NCI-H1417 (cell line): ENCODE measurements around the gene TBC1D22A.

ENCODE experiments used
- DNase-seq, 3 experiments: peaks; one replicate each; lab custom pipeline; 2025; lab: John Stamatoyannopoulos, UW

The TBC1D22A gene

GRCh38 chr22:47202819-47203553 is 440.5 kb downstream of the TBC1D22A start:
- DNase-seq: no peak

DNA sequence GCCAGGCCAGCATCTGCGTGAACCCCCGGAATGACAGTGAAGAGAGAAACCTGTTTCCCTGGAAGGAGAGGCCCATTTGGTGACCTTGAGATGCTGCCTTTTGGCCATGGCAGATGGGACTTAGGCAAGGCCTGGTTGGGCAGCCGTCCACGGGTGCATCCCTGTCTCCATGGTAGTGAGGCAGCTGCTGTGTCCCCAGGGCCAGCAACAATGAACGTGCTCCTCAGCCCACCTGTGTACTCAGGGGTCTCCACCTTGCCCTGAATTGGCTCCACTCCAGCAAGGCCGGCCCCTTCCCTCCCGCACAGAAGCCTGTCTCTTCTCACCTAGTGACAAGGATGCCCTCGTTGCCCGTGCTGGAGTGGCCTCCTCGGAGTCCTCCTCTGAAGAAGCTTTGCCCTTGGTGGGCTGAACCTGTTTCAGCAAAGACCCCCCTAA is 441.1 kb downstream of the TBC1D22A start:
- DNase-seq: no peak

GRCh38 chr22:47204002-47204979 is 441.8 kb downstream of the TBC1D22A start:
- DNase-seq: no peak

GRCh38 chr22:47205081-47205491 is 442.6 kb downstream of the TBC1D22A start:
- DNase-seq: no peak

DNA sequence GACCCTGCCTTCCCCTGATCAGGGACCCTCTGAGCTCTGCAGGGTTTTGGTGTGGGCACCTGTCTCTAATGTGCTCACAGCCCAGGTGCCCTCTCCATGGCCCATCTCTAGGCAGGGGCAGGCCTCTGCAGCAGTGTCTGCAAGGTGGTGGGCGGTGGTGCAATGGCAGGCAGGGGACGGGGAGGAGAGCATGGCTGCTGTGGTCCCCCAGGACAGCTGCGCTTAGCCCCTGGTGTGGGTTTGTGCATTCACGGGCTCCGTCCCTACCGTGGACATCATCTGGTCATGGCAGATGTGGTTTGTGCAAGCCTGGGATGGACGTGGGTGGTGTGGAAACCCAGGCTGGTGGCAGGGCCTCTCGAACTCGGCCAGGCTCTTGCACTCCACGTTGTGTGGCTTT is 443.1 kb downstream of the TBC1D22A start:
- no peak for DNase-seq

DNA sequence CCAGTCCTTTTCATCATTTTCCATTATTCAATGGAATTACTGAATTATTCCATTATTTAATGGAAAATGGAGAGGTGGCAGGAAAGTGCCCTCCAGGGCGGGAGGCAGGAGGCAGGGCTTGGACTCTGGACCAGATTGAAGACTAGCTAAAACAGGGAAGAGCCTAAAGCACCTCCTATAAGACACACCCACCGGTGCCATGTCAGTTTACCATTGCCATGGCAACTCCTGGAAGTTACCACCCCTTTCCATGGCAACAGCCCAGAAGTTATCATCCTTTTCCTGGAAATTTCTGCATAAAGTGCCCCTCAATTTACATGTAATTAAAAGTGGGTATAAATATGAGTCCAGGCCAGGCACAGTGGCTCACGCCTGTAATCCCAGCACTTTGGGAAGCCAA is 443.7 kb downstream of the TBC1D22A start:
- no peak for DNase-seq

GRCh38 chr22:47206666-47207218 is 444.3 kb downstream of the TBC1D22A start:
- DNase-seq: no peak

GRCh38 chr22:47207387-47207786 is 444.9 kb downstream of the TBC1D22A start:
- DNase-seq: no peak

- DNase-seq: no peak
Observed at GRCh38 chr22:47207846-47208554, 445.6 kb downstream of the TBC1D22A start.

DNA sequence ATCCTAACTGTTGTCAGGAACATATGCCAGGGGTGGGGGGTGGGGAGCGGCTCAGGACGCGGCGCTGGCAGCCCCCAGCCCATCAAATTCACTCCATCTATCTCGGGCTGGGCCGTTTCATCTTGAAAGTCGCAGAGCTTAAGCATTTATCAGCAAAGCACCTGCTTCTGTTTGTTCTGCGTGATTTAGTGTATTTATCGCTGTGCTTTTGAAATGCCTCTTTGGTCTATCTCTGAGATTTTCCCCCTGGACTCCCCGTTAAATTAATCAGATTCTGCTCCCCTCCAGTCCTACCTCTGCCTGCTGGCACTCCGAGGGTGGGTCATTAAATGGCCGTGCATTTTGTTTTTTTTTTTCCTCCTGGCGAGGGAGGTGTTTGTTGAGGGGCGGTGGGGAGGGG is 446.2 kb downstream of the TBC1D22A start:
- peak in 1 of 3 experiments; percentile 4 for DNase-seq

GRCh38 chr22:47209040-47209514 is 446.6 kb downstream of the TBC1D22A start:
- no peak for DNase-seq

GRCh38 chr22:47209547-47210023 is 447.1 kb downstream of the TBC1D22A start:
- DNase-seq: no peak

DNA sequence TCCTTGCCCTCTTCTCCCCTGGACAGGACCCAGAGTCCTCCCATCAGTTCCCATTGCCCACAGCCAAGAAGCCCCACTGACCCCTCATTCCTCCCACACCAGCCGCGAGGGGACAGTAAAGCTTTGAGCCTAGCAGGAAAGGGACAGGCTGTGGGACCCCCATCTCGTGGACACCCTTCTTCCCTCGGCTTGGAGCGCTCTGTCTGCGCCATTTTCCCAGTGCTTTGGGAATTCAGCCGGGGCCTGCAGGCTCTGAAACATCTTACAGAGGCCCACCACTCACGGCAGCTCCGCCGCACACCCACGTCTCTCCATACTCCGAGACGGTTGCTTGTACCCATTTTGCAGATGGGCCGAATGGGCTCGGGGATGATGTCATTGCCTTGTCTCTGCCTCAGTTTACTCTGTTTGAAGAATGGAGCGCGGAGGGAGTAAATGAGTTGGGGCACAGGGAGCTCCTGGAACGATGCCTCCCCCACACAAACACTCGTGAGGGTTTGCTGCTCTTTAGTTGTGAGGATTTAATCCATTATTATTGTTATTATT is 447.7 kb downstream of the TBC1D22A start:
- DNase-seq: no peak

- no peak for DNase-seq
Observed at GRCh38 chr22:47210686-47211085, 448.2 kb downstream of the TBC1D22A start.

- DNase-seq: no peak
Observed at GRCh38 chr22:47213571-47214230, 451.3 kb downstream of the TBC1D22A start.

- DNase-seq: no peak
Observed at GRCh38 chr22:47215851-47216250, 453.4 kb downstream of the TBC1D22A start.

DNA sequence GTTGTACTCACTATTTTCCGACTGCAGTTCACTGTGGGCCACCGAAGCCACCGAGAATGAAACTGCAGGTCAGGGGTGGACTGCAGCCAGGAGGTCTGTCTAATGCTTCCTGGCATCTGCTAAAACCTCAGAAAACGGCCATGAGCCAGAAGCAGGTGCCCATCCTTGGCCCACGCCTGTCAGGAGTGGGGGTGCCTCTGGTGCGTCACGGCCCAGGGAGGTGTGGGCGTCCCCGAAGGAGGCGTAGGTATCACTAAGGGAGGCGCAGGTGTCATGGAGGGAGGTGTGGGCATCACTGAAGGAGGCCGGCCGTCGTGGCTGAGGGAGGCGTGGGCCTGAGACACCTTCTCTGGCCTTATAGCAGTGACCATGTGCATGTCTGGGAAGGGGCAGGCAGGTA is 456.2 kb downstream of the TBC1D22A start:
- no peak for DNase-seq

- DNase-seq: no peak
Observed at GRCh38 chr22:47219789-47220188, 457.3 kb downstream of the TBC1D22A start.

GRCh38 chr22:47220752-47221151 is 458.3 kb downstream of the TBC1D22A start:
- DNase-seq: no peak

GRCh38 chr22:47221840-47222615 is 459.6 kb downstream of the TBC1D22A start:
- peak in 2 of 3 experiments; percentile 61 to 87 for DNase-seq
